ENCODE measurements around the gene AMBRA1.

AMBRA1 gene

DNA sequence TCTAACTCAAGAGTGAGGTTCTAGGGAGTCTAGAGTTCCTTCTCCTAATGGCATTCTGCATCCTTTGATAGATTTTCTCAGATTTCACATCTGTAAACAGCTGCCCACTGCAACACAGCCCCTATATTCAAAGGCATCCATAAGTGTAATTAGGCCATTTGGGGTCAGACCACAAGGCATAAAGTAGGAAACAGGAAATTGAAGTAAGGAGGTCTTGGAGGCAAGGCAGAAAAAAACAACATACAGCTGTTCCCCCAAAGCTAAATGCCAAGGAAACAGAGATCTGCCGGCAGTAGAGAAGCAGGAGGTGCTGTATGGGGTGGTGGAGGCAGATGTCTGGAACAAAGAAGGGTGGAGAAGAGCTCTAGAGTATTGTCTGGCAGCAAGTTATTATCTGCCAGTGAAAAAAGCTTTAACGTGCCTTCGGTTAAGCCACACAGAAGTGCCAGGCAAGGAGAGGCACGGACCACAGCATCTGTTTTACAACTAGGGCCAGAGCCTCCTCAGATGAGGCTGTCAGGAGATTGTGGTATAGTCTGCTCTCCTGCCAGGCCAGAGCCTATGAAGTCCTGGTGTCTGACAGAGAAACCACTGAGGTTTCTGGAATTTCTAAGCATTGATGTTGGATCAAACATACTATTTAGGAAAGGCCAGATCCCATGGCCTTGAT lies 102.0 kb downstream of the AMBRA1 start:
- DNase-seq (ENCODE audit: low read depth, low spot score): no peak
- TF ChIP-seq, protein P1, sequence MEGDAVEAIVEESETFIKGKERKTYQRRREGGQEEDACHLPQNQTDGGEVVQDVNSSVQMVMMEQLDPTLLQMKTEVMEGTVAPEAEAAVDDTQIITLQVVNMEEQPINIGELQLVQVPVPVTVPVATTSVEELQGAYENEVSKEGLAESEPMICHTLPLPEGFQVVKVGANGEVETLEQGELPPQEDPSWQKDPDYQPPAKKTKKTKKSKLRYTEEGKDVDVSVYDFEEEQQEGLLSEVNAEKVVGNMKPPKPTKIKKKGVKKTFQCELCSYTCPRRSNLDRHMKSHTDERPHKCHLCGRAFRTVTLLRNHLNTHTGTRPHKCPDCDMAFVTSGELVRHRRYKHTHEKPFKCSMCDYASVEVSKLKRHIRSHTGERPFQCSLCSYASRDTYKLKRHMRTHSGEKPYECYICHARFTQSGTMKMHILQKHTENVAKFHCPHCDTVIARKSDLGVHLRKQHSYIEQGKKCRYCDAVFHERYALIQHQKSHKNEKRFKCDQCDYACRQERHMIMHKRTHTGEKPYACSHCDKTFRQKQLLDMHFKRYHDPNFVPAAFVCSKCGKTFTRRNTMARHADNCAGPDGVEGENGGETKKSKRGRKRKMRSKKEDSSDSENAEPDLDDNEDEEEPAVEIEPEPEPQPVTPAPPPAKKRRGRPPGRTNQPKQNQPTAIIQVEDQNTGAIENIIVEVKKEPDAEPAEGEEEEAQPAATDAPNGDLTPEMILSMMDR (IDR thresholded peaks at IDR 0.05; ENCODE audit: low read depth, low read length): no peak
- in situ Hi-C loops (cut with HindIII; ENCODE audit: low sequenced_read_pairs): no loop called here
- no peak overlapping the region for H3K4me3 ChIP-seq (ENCODE audit: low read depth, low read length)

DNA sequence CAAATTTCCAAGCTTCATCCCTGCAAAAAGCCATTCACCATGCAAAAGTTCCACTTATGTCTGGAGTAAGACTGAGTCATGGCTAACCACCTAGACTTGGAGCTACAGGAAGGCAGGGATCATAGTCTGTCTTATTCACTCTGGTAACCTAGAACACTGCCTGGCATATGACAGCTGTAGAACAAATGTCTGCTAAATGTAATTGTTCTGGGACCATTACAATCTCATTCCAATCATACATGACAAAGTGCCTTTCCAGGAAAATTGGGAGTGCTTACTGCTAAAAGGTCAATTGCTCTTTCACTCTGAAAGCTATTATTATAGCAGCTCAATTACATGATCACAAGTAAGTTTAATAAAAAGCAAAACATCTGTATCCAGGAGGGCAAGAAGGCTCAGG lies 103.2 kb downstream of the AMBRA1 start:
- H3K4me3 ChIP-seq (ENCODE audit: low read depth, low read length): no peak overlapping the region
- DNase-seq (ENCODE audit: low read depth, low spot score): peak; percentile 34
- in situ Hi-C loops (cut with HindIII; ENCODE audit: low sequenced_read_pairs): no loop called here
- TF ChIP-seq, protein P1 (IDR thresholded peaks at IDR 0.05; ENCODE audit: low read depth, low read length): no peak

DNA sequence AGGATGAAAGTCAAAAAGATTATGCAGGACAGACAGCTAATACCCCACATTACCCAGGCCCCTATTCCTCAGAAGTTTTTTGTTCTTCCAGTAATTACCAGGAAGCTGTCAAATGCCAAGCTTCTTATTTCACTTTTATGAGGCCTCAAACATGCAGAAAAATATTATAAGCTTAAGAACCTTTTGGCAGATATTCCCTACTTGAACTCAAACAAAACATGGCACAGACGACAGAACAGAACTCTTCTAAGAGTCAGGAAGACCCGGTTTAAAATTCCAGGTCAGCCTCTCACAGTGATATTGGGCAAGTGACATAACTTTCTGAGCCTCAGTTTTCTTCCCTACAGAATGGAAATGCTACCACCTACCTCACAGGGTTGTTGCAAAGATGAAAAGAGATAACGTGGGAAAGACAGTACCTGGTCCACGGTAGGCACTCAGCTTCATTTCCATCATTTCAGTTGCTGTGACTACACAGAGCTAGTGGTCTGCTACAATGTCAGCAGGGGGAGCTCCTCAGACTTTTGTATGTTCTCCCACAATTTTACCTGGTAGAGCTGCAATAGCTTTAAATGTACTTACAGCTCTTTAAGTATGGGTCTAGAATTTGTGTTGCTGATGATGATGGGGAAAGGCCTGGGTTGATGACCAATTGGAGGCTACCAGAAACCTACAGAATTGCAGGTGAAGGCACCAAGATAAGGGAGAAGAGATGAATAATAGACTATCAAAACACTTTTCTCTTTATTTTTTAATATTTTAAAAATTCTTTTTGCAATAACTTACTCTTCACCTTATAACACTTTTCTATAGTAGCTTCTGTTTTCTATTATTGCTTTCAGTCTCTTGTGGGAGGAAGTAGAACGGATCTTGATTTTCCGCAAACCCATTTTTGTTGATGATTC lies 103.9 kb downstream of the AMBRA1 start:
- peak; percentile 56 for DNase-seq (ENCODE audit: low read depth, low spot score)
- in situ Hi-C loops (cut with HindIII; ENCODE audit: low sequenced_read_pairs): no loop called here
- H3K4me3 ChIP-seq (ENCODE audit: low read depth, low read length): no peak overlapping the region
- TF ChIP-seq, protein P1 (IDR thresholded peaks at IDR 0.05; ENCODE audit: low read depth, low read length): peak; percentile 78

DNA sequence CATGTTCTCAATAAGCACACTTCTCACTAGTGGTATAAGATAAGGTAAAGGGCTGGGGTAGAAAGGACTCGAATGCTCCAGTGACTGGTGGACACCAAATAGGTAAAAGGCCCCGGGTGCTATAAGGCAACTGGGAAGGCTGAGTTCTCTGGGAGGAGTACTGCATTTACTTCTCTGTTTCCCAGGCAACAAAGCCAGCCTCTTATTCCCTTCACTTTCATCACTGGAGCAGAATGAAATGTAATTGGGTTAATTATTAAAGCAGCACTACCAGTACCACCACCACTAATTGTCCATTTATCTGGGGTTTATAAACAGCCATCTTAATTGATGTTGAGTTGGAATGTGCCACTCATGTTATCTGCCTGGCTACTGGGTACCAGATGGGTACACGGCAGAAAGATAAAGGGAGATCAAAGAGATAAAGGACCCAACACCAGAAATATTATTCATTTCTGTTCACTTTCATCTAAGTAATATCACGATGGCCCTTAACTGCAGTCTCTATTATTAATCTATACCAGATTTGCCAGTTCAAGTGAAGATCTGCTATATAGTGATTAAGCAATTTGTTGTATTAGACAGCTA lies 107.9 kb downstream of the AMBRA1 start:
- no peak for DNase-seq (ENCODE audit: low read depth, low spot score)
- TF ChIP-seq, protein P1 (IDR thresholded peaks at IDR 0.05; ENCODE audit: low read depth, low read length): no peak
- H3K4me3 ChIP-seq (ENCODE audit: low read depth, low read length): no peak overlapping the region
- in situ Hi-C loops (cut with HindIII; ENCODE audit: low sequenced_read_pairs): no loop called here

DNA sequence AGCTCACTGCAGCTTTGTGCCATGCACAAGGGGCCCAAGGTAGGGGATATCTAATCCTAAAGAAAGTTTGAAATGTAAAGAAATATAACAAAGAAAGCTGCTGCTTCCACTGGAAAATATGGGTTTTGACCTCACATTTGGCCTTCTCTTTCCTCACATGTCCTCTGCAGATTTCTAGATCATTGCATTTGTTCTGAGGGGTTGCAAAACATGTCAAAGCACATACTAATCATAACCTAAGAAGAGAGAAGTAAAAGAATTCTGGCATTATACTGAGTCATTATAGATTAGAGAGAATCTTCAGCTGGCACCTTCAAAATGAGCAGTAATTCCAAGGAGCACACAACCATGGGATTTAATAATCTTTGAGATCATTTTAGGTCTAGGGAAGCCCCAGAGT lies 109.7 kb downstream of the AMBRA1 start:
- in situ Hi-C loops (cut with HindIII; ENCODE audit: low sequenced_read_pairs): no loop called here
- DNase-seq (ENCODE audit: low read depth, low spot score): no peak
- no peak overlapping the region for H3K4me3 ChIP-seq (ENCODE audit: low read depth, low read length)

DNA sequence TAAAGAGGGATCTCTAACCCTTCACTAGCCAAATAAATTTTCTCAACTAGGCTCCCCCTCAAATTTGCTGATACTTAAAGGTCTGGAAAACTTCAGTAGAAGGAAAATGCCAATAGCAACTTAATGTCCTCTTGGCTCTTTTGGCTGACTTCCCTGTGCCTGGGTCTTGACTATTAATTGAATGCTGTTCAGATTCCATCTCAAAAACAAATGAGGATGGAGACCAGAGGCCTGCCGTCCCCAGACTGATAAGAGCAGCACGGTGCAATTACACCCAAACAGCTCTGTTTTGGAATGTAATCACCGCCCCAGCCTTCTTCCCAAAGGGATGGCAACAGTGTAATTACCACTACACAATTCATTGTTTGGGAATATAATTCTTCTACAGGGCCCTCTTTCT lies 112.9 kb downstream of the AMBRA1 start:
- TF ChIP-seq, protein P1 (IDR thresholded peaks at IDR 0.05; ENCODE audit: low read depth, low read length): no peak
- no peak for DNase-seq (ENCODE audit: low read depth, low spot score)
- H3K4me3 ChIP-seq (ENCODE audit: low read depth, low read length): no peak overlapping the region
- in situ Hi-C loops (cut with HindIII; ENCODE audit: low sequenced_read_pairs): no loop called here

More for the DNA sequence above, 109.7 kb downstream of the AMBRA1 start:
- TF ChIP-seq, protein P1 (IDR thresholded peaks at IDR 0.05; ENCODE audit: low read depth, low read length): no peak
